ENCODE data around the gene CHGA.
A peak's percentile ranks its signal among the peaks of the same experiment; 100 is the strongest.

Gene CHGA

GRCh38 chr14:92903359-92903758 lies 19.6 kb upstream of the CHGA start:
- DNase-seq (ENCODE audit: low spot score), result no peak

GRCh38 chr14:92905667-92906066 lies 17.3 kb upstream of the CHGA start:
- DNase-seq (ENCODE audit: low spot score), result no peak

- no peak for DNase-seq (ENCODE audit: low spot score)
Measured at GRCh38 chr14:92906420-92906819, 16.5 kb upstream of the CHGA start.

GRCh38 chr14:92906823-92907222 lies 16.1 kb upstream of the CHGA start:
- no peak for DNase-seq (ENCODE audit: low spot score)

- DNase-seq (ENCODE audit: low spot score), result no peak
Measured at GRCh38 chr14:92907316-92907911, 15.5 kb upstream of the CHGA start.

- peak; percentile 80 for DNase-seq (ENCODE audit: low spot score)
Measured at GRCh38 chr14:92914087-92914656, 8.8 kb upstream of the CHGA start.

GRCh38 chr14:92916201-92916600 lies 6.7 kb upstream of the CHGA start:
- no peak for DNase-seq (ENCODE audit: low spot score)

- no peak for DNase-seq (ENCODE audit: low spot score)
Measured at GRCh38 chr14:92917041-92917940, 5.7 kb upstream of the CHGA start.

GRCh38 chr14:92917956-92918355 lies 5.0 kb upstream of the CHGA start:
- DNase-seq (ENCODE audit: low spot score), result no peak

- DNase-seq (ENCODE audit: low spot score), result no peak
Measured at GRCh38 chr14:92920001-92920400, 2.9 kb upstream of the CHGA start.

- no peak for DNase-seq (ENCODE audit: low spot score)
Measured at GRCh38 chr14:92922155-92922735, 705 bp upstream of the CHGA start.

- DNase-seq (ENCODE audit: low spot score), result no peak
Measured at GRCh38 chr14:92923744-92924103, 774 bp downstream of the CHGA start.

GRCh38 chr14:92924247-92924646 lies 1.3 kb downstream of the CHGA start:
- DNase-seq (ENCODE audit: low spot score), result peak; percentile 55

GRCh38 chr14:92925446-92925845 lies 2.5 kb downstream of the CHGA start:
- no peak for DNase-seq (ENCODE audit: low spot score)

- no peak for DNase-seq (ENCODE audit: low spot score)
Measured at GRCh38 chr14:92926180-92926845, 3.4 kb downstream of the CHGA start.

- no peak for DNase-seq (ENCODE audit: low spot score)
Measured at GRCh38 chr14:92926931-92927330, 4.0 kb downstream of the CHGA start.

GRCh38 chr14:92927349-92928257 lies 4.7 kb downstream of the CHGA start:
- no peak for DNase-seq (ENCODE audit: low spot score)

GRCh38 chr14:92928258-92928629 lies 5.3 kb downstream of the CHGA start:
- no peak for DNase-seq (ENCODE audit: low spot score)

- no peak for DNase-seq (ENCODE audit: low spot score)
Measured at GRCh38 chr14:92928961-92929688, 6.2 kb downstream of the CHGA start.

All from iPS-NIHi11 (cell line).